ENCODE data around the gene DCDC1.

DNA sequence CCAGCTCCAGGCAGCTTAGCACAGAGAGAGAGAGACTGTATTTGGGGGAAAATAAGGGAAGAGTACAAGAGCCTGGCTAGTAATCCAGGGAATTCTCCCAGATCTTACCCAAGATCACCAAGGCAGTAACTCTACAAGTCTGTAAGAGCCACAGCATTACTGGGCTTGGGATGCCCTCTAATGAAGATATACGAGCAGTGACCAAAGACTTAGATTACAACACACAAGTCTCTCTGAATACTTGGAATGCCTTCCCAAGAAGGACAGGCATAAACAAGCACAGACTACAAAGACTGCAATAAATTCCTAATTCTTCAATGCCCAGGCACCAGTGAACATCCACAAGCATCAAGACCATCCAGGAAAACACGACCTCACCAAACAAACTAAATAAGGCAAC is 17.8 kb upstream of the DCDC1 start:
- no peak for TF ChIP-seq POLR2A (IDR thresholded peaks at IDR 0.05)
- TF ChIP-seq, protein P1, sequence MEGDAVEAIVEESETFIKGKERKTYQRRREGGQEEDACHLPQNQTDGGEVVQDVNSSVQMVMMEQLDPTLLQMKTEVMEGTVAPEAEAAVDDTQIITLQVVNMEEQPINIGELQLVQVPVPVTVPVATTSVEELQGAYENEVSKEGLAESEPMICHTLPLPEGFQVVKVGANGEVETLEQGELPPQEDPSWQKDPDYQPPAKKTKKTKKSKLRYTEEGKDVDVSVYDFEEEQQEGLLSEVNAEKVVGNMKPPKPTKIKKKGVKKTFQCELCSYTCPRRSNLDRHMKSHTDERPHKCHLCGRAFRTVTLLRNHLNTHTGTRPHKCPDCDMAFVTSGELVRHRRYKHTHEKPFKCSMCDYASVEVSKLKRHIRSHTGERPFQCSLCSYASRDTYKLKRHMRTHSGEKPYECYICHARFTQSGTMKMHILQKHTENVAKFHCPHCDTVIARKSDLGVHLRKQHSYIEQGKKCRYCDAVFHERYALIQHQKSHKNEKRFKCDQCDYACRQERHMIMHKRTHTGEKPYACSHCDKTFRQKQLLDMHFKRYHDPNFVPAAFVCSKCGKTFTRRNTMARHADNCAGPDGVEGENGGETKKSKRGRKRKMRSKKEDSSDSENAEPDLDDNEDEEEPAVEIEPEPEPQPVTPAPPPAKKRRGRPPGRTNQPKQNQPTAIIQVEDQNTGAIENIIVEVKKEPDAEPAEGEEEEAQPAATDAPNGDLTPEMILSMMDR (IDR thresholded peaks at IDR 0.05), result no peak
